ENCODE data around the gene SRSF2.

Gene SRSF2, protein sequence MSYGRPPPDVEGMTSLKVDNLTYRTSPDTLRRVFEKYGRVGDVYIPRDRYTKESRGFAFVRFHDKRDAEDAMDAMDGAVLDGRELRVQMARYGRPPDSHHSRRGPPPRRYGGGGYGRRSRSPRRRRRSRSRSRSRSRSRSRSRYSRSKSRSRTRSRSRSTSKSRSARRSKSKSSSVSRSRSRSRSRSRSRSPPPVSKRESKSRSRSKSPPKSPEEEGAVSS

DNA sequence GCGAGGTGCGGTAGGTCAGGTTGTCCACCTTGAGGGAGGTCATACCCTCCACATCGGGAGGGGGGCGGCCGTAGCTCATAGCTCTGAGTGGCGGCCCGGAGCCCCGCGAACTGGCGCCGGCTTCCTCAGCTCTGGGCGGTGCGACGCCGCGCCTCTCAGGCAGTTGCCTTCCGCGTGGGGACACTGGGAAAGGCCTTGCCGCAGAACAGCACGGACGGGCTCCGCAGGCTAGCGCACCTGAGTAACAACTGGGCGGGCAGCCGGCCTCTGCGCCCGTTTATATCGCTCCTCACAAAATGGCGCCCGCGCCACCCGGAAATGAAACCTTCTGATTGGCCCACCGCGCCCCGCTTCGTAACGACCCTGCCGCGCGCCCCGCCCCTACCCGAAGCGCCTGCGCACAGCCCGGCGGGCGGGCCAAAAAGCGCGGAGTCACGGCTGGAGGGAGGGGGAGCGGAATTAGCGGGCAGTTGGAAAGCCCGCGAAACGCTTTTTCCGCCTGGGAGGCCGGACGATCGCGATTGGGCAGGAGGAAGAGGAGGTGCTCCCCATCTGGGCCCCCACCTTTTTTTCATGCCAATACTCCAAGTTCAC lies at the start of gene SRSF2:
Gene SRSF2 (minus strand): TSS at position 250 of the 594 bp plus-strand sequence. CDS start 171 bp downstream, at position 79.
- Histone ChIP-seq H4K20me1 (peaks cover 38 to 49% (median 45%) of the 10 kb centered on the region in 11 experiments; a peak in 21 of 22 replicates), H3K9ac (peak within 1 kb of the TSS; percentile 94 to 100 (median 99)), H3K4me3 (peak within 1 kb of the TSS; percentile 81 to 99 (median 95)), H3K27ac (peak within 1 kb of the TSS; percentile 87 to 99 (median 98)), H3K27me3 (no peaks in the 10 kb centered on the region), H3K4me1 (peaks cover 36 to 52% (median 43%) of the 10 kb centered on the region in 10 experiments), H3K4me2 (peak within 1 kb of the TSS; percentile 86 to 97 (median 95)), H3K9me3 (replicated peaks in 1 of 11) (peaks cover 0 to 9% (median 0%) of the 10 kb centered on the region in 11 experiments; a peak in 3 of 22 replicates), H3K36me3 (peaks cover 42 to 61% (median 50%) of the 10 kb centered on the region in 11 experiments)
- no peak for TF ChIP-seq Cebpa-rat (IDR thresholded peaks at IDR 0.05)

DNA sequence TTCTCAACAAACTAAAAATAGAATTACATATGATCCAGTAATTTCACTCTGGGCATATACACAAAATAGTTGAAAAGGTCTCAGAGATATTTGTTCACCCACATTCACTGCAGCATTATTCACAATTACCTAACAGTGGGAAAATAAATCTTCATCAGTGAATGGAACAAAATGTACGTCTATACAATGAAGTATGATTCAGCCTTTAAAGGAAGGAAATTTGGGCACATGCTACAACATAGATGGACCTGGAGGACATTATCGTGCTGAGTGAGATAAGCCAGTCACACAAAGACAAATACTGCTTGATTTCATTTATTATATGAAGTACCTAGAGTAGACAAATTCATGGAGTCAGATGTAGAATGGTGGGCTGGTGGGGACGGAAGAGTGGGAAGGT lies 47.8 kb upstream of the SRSF2 start:
- Histone ChIP-seq H3K36me3 (peaks cover 0 to 25% (median 7%) of the 10 kb centered on the region in 11 experiments; a peak in 10 of 22 replicates), H3K9me3 (replicated peaks in 1 of 11) (peaks cover 0 to 11% (median 0%) of the 10 kb centered on the region in 11 experiments; a peak in 5 of 22 replicates), H3K4me3 (no peak overlapping the region), H3K4me2 (no peak overlapping the region), H3K27ac (peak overlapping the region in 2 of 11 experiments; percentile 79 to 83; a peak in 2 of 22 replicates), H3K27me3 (no peaks in the 10 kb centered on the region), H3K9ac (no peak overlapping the region), H4K20me1 (no peaks in the 10 kb centered on the region), H3K4me1 (peaks cover 12 to 74% (median 34%) of the 10 kb centered on the region in 10 experiments; a peak in 19 of 20 replicates)
- TF ChIP-seq Cebpa-rat (IDR thresholded peaks at IDR 0.05) = no peak

DNA sequence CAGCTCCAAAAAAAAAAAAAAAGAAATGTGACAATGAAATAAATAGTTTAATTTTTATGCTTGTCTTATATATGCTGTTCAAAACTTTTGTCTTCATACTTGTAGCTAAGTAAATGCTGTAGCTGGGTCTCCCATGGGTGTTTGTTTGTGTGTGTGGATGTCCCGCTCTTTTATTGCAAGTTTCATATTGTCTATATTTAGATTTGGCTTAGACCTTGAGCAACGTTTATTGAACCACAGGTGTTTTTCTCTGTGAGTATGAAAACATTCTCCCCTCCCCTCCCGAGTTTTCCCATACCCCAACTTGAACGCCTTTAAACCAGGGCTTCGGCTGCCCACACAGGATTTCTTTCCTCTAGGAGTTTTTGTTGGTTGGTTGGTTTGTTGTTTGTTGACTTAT lies 46.0 kb upstream of the SRSF2 start:
- Histone ChIP-seq H3K36me3 (peaks cover 4 to 42% (median 16%) of the 10 kb centered on the region in 11 experiments; a peak in 21 of 22 replicates), H3K4me3 (peak overlapping the region in 2 of 10 experiments; percentile 20 to 22; a peak in 2 of 20 replicates), H3K9me3 (replicated peaks in 1 of 11) (no peaks in the 10 kb centered on the region), H3K4me1 (peaks cover 12 to 66% (median 30%) of the 10 kb centered on the region in 10 experiments; a peak in 19 of 20 replicates), H3K9ac (peak overlapping the region in 5 of 11 experiments; percentile 27 to 70 (median 58); a peak in 9 of 22 replicates), H4K20me1 (no peaks in the 10 kb centered on the region), H3K27me3 (no peaks in the 10 kb centered on the region), H3K4me2 (peak overlapping the region; percentile 33 to 82 (median 65); a peak in 21 of 22 replicates), H3K27ac (peak overlapping the region in 8 of 11 experiments; percentile 13 to 83 (median 62); a peak in 14 of 22 replicates)
- peak in 2 of 11 experiments; percentile 5 to 29; a peak in 1 of 22 replicates for TF ChIP-seq Cebpa-rat (IDR thresholded peaks at IDR 0.05)

DNA sequence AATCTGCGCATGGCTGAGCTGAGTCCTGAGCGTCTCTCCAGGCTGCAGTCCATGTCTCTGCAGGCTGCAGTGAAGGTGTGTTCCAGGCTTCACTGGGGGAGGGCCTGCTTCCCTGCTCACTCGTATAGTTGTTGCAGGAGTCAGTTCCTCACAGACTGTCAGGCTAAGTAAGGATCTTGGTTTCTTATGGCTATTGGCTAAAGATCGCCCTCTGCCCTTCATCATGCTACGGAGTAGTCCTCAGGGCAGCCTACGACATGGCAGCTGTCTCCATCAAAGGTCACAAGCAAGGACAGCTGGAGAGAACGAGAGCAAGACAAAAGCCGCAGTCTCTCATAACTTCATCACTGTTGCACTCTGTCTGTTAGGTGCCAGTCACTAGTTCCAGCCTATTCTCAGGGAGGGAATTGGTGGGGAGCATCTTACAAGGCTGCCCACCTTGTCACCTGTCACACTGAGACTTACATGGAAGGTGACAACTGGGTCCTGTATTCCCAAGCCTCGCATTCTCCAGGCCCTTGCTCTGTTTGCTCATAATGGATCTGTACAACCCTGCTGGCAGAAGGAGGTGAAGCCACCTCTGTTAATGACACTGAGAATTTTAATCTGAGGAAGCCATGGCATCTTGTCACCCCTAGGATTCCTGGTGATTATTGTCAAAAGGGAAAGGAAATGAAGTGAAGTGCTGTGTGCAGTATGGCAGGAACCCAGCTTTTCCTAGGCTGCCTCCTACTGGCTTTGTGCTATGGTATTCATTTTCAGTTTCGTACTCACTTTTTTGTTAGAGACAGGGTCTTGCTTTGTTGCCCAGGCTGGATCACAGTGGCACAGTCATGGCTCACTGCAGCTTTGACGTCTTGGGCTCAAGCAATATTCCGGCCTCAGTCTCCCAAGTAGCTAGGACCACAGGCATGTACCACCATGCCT lies 44.2 kb upstream of the SRSF2 start:
- no peaks in the 10 kb centered on the region for H3K27me3 ChIP-seq
- H3K9me3 ChIP-seq (replicated peaks in 1 of 11) = no peaks in the 10 kb centered on the region
- H3K27ac ChIP-seq = peak overlapping the region in 3 of 11 experiments; percentile 14 to 81 (median 79); a peak in 6 of 22 replicates
- no peak overlapping the region for H3K9ac ChIP-seq
- H4K20me1 ChIP-seq = no peaks in the 10 kb centered on the region
- H3K36me3 ChIP-seq = peaks cover 23 to 60% (median 34%) of the 10 kb centered on the region in 11 experiments
- TF ChIP-seq Cebpa-rat (IDR thresholded peaks at IDR 0.05) = no peak
- H3K4me3 ChIP-seq = no peak overlapping the region
- H3K4me2 ChIP-seq = peak overlapping the region in 4 of 11 experiments; percentile 6 to 30 (median 14); a peak in 4 of 22 replicates
- H3K4me1 ChIP-seq = peaks cover 12 to 48% (median 25%) of the 10 kb centered on the region in 10 experiments; a peak in 19 of 20 replicates

GRCh38 chr17:76775021-76775600 lies 38.0 kb upstream of the SRSF2 start:
- Histone ChIP-seq H4K20me1 (no peaks in the 10 kb centered on the region), H3K4me1 (peaks cover 13 to 24% (median 17%) of the 10 kb centered on the region in 10 experiments), H3K9ac (no peak overlapping the region), H3K9me3 (replicated peaks in 1 of 11) (peaks cover 0 to 20% (median 5%) of the 10 kb centered on the region in 11 experiments; a peak in 6 of 22 replicates), H3K27ac (no peak overlapping the region), H3K4me3 (no peak overlapping the region), H3K36me3 (peaks cover 57 to 80% (median 71%) of the 10 kb centered on the region in 11 experiments), H3K27me3 (no peaks in the 10 kb centered on the region), H3K4me2 (no peak overlapping the region)
- TF ChIP-seq Cebpa-rat (IDR thresholded peaks at IDR 0.05) = no peak

DNA sequence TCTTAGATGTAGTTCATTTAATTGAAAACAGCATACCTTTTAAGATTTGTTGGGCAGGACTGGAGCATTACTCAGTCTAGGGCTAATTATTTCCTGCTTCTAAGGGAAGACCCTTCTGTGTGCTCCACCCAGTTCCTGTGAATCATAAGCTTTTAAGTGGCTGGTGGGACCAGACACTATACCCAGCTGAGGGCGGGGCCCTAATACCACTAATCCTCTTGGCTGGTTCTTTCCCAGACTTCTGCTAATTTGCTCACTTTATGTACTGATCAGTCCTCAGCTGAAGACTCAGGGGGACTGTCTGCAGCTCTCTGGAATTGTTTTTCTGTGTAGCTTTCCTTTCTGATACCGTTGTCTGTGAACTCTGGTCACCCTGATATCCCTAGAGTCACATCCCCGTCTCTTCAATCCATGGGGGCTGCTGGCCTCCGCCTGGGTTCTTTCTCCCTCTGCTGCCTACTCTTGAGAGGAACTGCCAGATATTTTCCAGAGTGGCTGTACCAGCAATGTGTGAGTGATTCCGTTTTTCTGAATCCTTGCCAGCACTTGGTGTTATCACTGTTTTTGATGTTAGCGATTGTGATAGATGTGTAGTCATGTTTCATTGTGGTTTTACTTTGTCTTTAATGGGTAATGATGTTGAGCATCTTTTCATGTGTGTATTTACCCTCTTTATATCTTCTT lies 35.9 kb upstream of the SRSF2 start:
- H3K9ac ChIP-seq = peak overlapping the region in 5 of 11 experiments; percentile 24 to 53 (median 41); a peak in 9 of 22 replicates
- no peak for TF ChIP-seq Cebpa-rat (IDR thresholded peaks at IDR 0.05)
- peaks cover 69 to 88% (median 80%) of the 10 kb centered on the region in 11 experiments for H3K36me3 ChIP-seq
- no peaks in the 10 kb centered on the region for H4K20me1 ChIP-seq
- peak overlapping the region in 5 of 10 experiments; percentile 15 to 57 (median 42); a peak in 8 of 20 replicates for H3K4me3 ChIP-seq
- peaks cover 13 to 24% (median 17%) of the 10 kb centered on the region in 10 experiments for H3K4me1 ChIP-seq
- H3K27me3 ChIP-seq = no peaks in the 10 kb centered on the region
- peaks cover 10 to 39% (median 21%) of the 10 kb centered on the region in 11 experiments; a peak in 21 of 22 replicates for H3K9me3 ChIP-seq (replicated peaks in 1 of 11)
- peak overlapping the region in 10 of 11 experiments; percentile 2 to 81 (median 60); a peak in 18 of 22 replicates for H3K27ac ChIP-seq
- peak overlapping the region; percentile 33 to 82 (median 68) for H3K4me2 ChIP-seq

GRCh38 chr17:76758570-76758969 lies 21.4 kb upstream of the SRSF2 start:
- H3K27me3 ChIP-seq = no peaks in the 10 kb centered on the region
- TF ChIP-seq Cebpa-rat (IDR thresholded peaks at IDR 0.05) = no peak
- no peak overlapping the region for H3K4me3 ChIP-seq
- no peaks in the 10 kb centered on the region for H4K20me1 ChIP-seq
- H3K9ac ChIP-seq = no peak overlapping the region
- no peak overlapping the region for H3K4me2 ChIP-seq
- H3K4me1 ChIP-seq = peaks cover 0 to 5% (median 3%) of the 10 kb centered on the region in 10 experiments; a peak in 15 of 20 replicates
- peaks cover 0 to 8% (median 0%) of the 10 kb centered on the region in 11 experiments; a peak in 2 of 22 replicates for H3K9me3 ChIP-seq (replicated peaks in 1 of 11)
- H3K27ac ChIP-seq = no peak overlapping the region
- peaks cover 49 to 81% (median 59%) of the 10 kb centered on the region in 11 experiments for H3K36me3 ChIP-seq

Measured in BLaER1 treated with 17β-estradiol and CSF1 and Interleukin-3, amounts not matched to agents 10 nM and 100 nM (cell line).